Body of pancreas (tissue), 4 donors: Measurements from ENCODE around the gene TEX38.

Experiments used
- POLR2A ChIP-seq, 3 donors: fragments of 450-650 bp; IDR thresholded peaks; one replicate each; pipeline ENCODE4 v1.6.1; 2016; ENCODE audit warnings: antibody characterized with exemption in 3 of 3, mild to moderate bottlenecking in 2 of 3
- TF ChIP-seq, protein P1 (sequence below), 7 experiments: fragments of 450-650 bp in 4 of 7; fragments of 200-600 bp in 3 of 7; sonication (generic) in 3 of 7; IDR thresholded peaks; one replicate each; pipeline ENCODE4 v1.5.1; 2016 to 2019; ENCODE audit warnings: antibody characterized with exemption in 7 of 7

DNA sequence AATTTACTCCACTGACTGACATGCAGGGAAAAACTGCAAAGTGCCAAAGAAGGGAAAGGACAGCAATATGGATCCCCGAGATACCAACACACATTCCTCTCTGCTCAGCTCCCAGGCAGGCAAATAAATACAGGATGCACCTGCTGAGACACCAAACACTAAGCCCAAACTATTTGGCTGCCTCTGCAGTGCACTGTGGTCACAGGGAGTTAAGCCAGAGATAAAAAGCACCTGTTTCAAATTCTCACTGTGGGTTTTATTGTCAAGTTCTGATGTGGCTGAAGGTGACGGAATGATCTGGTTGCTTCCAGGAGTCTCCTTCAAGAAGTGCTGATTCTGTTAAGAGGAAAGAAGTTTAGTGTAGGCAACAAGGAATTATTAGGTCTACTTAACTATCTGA is 17.7 kb downstream of the TEX38 start:
- TF ChIP-seq, protein P1, sequence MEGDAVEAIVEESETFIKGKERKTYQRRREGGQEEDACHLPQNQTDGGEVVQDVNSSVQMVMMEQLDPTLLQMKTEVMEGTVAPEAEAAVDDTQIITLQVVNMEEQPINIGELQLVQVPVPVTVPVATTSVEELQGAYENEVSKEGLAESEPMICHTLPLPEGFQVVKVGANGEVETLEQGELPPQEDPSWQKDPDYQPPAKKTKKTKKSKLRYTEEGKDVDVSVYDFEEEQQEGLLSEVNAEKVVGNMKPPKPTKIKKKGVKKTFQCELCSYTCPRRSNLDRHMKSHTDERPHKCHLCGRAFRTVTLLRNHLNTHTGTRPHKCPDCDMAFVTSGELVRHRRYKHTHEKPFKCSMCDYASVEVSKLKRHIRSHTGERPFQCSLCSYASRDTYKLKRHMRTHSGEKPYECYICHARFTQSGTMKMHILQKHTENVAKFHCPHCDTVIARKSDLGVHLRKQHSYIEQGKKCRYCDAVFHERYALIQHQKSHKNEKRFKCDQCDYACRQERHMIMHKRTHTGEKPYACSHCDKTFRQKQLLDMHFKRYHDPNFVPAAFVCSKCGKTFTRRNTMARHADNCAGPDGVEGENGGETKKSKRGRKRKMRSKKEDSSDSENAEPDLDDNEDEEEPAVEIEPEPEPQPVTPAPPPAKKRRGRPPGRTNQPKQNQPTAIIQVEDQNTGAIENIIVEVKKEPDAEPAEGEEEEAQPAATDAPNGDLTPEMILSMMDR (IDR thresholded peaks at IDR 0.05) = no peak
- TF ChIP-seq POLR2A (IDR thresholded peaks at IDR 0.05) = no peak
